ENCODE results near the gene TGFBR1.
"Not testable (repeated sequence)": the region's sequence is repeated elsewhere in the genome, so short reads cannot be mapped to it uniquely, and the experiment has no call there.

Gene TGFBR1

DNA sequence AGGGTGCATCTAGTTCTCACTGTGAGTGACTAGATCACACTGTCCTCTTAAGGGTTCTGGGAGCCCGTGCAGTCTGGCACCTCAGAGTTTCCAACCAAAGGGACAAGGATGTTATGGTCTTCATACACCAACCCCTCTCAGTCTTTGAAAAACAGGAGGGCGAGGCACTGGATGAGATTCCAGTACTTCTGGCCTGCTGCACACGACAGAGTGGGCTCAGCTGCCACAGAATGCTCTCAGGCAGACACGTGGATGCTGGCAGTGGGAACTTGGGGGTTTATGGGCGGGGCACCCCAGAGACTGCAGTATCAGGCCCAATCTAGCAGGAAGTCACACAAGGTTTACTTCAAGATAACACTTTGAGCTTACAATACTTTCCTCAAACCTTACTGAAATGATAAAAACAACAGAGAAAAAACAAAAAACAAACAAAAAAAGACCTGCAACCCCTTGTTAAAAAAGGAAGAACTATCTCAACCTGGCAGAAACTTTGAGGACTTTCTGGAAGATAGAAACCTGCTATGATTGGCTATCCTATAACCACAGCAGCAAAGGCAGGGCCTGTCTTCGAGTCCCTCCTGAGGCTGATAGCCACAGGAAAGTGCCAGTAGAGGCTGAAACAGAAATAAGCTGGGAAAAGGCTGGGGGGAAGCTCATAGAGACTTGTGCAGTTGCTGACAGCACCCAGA is 28.3 kb upstream of the TGFBR1 start:
- no peak for DNase-seq

DNA sequence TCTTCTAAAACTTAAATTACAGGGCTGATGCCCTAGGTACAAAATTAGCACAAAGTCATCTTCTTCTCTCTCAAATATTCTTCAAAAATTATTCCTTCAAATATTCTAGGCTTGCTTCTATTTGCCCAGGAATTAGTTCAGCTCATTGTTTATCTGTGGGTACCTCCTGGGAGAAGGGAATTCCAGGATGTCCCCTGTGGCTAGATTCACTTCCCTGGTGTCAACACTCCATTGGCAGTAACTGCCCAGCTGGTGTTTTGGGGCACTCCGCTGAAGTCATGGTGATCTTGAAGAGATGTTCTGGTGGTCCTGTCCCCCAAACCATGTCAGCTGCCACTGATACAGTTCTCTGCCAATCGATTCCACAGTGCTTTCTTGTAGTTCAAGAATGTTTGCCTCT is 26.2 kb upstream of the TGFBR1 start:
- no peak for DNase-seq

DNA sequence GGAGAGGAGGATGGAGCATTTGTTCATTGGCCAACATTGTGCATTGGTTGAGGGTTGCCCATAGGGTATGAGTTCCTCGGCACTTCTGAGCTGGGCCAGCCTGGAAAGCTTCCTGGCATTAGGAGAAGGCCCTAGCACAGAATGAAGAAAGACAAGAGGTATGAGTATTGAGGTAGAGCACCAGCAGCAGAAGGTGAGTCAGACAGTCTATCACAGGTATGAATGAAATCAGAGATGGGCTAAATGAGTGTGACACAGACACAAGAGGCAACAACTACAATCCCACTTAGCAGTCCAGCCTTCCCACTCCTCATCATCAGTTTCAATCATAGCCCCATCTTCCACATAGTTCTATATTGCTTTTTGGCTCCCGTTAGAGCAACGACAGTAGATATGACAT is 25.4 kb upstream of the TGFBR1 start:
- no peak for DNase-seq

DNA sequence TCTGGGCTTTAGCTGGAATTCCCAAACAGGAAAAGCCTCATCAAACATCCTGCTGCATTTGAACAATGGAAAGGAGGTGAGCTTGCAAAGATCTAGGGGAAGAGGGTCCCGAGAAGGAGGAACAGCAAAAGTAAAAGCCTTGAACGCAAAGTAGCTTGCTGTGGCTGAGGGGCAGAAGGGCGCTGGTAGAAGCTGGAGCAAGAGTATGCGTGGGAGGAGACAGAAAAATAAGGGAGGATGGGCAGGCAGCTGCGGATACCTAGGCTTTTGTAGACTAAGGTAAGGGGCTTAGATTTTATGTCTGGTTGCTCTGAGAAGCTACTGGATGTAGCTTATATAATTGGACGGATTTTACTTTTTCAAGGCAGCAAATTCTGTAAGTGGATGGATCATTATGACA is 21.9 kb upstream of the TGFBR1 start:
- no peak for DNase-seq

DNA sequence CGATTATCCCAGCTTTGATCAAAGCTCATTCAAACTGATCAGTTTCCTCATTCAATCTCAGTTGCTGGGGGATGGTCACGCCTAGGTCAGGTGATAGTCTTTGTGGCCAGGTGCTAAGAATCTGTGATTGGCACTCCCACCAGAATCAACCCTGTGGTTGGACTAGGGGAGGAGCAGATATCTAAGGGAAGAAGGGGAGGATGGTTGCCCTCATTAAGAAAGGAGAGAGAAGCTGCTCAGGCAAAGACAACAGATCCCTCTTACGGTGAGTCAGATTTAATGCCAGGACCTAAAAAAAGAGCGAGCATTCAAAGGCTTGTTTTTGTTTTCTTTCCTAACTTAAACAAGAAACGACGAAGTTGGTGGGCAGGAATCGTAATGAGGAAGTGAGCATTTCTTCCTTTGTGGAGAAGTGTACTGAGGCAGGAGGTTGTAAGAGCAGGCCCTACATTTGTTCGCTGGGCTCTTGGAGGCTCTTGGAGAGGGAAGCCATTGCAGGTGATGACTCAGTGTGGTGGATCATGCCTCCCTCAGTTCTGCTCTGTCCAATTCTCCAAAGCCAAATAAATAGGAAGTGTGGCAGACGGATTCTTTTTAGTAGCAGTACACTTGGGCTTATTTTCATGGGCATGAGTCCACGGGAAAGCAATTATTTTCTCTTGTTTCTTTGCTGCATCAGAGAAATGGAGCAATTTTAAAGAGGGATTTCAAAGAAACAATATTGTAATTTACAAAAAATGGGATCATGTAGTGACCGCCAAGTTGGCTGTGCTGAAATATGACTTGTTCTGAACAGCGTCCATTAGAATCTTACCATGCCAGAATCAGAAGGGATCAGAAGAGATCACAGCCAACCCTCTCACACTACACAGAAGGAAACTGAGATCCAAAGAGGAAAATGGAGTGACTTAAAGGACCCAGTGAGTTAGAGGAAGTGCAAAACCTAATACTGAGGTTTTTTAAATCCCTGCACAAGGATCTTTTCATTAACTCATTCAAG is 18.7 kb upstream of the TGFBR1 start:
- DNase-seq = no peak

DNA sequence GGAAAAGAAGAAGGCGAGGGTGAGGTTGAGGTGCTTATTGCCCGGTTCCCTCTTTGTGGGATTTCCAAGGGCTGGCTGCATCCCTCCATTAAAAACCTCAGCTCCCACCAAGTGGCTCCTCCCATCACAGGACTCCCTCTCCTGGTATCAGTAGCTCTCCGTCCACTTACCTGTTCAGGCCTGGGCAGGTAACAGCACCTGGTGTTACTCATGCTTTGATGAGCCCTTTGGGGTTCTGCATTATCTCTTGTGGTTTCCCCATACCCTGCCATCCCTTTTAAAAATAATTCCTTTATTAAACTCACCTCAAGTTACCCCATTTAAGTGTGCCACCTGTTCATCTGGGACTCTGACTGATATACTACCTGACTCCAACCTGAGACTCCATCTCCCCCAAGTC is 17.5 kb upstream of the TGFBR1 start:
- DNase-seq = no peak

DNA sequence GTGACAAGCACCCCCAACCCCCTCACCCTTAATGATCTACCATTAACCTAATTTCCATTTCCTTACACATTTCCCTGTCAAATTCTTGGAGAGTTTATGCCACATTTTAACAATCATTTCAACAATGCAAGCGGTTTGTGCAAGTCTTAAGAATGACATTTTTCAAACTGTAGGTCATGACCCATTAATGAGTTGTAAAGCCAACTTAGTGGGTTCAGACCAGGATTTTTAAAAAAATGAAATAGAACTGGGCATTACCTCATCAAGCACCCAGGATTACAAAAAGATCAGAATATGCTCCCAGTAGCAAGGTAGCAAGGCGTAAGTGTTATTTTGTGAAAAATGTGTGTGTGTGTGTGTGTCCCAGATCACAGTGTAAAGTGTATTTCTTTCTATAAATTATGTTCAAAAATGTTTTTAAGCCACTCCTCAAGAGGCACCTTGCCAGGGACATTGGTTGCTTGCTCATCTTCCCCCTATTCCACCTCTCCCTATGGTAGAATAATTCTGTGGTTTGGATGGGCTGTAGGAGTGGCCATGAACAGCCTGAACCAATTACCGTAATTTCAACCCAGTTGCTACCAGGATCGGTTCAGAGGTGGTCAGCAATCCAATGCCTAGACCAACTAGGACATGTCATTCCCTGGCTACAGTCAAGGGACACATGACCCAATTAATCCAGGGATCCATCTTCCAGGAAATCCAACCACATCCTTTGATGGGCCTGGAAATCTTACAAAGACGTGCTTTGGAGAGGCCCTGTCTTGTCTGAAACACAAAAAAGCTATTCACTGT is 14.4 kb upstream of the TGFBR1 start:
- no peak for DNase-seq

DNA sequence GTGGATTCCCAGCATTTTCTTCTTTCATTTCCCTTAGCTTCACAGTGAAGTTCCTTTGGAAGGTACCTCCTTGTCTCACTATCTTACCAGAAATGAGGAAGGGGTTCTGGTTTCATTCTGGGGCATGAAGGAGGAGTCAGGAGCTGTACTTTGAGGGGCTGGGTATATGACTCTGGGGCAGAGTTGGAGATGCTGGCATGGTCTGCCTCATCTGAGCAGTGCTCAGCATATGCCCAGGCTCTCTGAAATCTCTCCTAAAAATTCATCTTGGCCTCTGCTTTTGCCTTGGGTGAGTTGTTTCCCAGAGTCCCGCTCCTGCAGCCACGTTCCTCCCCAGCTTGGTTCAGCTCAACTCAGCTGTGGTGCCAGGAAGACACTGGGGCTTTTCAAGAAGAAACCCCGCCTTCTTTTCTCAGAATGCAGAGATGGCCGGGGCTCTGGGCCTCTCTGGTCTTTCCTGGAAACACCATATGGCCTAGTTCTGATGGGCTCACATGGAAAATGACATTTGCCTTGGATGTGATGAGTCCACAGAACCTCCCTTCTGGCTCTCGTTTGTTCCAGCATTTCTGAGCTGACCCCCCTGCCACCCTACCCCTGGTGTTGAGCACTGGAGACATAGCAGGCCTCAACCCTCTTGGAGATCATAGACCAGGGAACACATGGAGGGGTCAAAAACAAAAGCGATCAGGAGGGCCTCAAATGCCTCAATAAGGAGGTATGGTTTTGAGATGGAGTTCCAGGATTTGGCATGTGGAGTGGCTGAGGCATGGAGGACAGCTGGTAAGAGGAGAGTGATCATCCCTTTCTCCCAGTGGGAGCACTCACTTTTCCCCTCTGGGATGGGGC is 12.0 kb upstream of the TGFBR1 start:
- no peak for DNase-seq

DNA sequence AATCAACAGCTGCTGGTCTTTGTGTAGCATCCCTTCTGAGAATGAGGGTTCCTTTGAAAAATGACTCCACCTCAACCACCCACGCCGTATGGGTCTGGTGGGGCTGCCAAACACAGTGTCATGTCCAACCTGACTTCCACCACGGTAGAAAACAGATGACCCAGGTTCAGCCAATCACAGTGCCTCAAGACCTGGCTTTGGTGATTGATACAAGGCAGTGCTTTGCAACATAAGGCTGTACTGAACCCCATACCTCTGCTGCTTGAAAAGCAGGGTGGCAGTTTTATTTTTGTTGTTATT is 11.5 kb upstream of the TGFBR1 start:
- no peak for DNase-seq

DNA sequence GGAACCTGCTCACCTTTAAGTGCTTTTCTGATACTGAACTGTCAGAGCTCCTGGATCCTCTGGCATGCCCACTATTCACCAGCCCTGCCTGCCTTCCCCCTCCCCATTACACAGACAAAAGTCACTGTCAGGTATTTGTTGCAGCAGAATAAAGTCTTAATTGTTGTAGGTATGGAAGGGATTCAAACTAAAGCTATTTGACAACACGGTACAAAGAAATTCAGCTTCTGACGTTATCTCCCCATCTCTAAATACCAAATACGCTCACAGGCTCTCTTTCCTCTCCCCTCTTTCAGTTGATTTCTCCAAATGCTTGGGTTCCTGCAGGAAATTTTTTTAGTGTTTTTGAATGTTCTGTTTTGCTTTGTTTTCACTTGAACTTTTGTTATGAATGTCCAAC is 9.3 kb upstream of the TGFBR1 start:
- no peak for DNase-seq

DNA sequence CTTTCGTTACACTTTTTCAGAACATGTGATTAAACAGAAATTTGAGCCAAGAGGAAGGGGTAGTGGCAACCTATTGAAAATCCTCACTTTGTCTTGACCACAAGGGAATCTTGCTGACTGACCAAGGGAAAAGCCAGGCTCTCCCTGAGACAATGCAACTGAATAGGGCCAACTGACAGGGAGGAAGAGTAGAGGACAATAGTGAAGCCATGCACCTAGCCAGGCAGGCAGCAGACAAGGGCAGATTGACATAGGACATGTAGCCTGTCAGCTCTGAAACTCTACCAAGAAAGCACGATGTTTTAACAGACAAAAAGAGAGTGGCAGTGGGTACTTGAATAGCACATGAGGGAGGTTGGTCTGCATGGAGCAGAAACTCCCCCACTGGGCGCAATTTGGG is 8.5 kb upstream of the TGFBR1 start:
- no peak for DNase-seq

DNA sequence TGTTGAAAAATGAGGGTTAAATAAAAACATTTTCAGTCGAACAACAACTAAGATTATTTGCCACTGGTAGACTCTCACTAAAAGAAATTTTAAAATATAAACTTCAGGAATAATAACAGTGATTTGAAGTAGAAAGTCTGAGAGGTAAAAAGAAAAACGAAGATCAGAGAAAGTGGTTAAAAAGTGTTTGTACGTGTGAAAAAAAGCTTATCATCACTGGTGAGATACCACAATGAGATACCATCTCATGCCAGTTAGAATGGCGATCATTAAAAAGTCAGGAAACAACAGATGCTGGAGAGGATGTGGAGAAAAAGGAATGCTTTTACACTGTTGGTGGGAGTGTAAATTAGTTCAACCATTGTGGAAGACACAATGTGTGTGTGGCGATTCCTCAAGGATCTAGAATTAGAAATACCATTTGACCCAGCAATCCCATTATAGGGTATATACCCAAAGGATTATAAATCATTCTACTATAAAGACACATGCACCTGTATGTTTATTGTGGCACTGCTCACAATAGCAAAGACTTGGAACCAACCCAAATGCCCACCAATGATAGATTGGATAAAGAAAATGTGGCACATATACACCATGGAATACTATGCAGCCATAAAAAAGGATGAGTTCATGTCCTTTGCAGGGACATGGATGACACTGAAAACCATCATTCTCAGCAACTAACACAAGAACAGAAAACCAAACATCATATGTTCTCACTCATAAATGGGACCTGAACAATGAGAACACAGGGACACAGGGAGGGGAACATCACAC is 4.9 kb upstream of the TGFBR1 start:
- not testable (repeated sequence) for DNase-seq

DNA sequence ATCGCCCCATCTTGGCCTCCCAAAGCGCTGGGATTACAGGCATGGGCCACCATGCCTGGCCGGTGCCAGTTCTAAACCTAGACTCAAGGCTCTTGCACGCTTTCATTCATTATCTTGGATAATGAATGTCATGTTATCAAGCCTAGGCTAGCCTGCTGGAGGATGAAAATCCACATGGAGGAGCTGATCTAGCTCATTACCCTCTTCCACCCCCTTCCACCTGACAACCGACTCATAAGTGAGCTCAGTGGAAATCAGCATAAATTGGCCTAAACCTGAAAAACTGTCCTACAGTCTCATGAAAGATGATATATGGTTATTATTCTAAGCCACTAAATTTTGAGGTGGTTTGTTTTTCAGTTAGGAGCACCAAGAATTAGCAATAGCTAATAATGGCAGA is 3.6 kb upstream of the TGFBR1 start:
- no peak for DNase-seq

DNA sequence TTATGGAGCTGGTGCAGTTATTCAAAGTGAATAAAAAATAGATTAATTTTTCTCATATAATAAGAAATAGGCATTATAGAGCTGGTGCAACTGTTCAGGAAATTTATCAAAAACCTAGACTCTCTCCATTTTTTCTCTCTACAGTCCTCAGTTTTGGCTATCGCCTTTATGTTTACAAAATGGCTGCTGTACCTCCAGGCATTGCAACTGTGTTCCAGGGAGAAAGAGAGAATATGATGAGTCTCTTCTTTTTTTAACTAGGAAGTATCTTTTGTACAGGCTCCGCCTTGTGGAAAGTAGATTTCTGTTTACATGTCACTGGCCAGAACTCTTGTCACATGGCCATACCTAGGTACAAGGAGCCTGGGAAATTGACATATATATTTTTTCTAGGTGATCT is 3.1 kb upstream of the TGFBR1 start:
- no peak for DNase-seq

DNA sequence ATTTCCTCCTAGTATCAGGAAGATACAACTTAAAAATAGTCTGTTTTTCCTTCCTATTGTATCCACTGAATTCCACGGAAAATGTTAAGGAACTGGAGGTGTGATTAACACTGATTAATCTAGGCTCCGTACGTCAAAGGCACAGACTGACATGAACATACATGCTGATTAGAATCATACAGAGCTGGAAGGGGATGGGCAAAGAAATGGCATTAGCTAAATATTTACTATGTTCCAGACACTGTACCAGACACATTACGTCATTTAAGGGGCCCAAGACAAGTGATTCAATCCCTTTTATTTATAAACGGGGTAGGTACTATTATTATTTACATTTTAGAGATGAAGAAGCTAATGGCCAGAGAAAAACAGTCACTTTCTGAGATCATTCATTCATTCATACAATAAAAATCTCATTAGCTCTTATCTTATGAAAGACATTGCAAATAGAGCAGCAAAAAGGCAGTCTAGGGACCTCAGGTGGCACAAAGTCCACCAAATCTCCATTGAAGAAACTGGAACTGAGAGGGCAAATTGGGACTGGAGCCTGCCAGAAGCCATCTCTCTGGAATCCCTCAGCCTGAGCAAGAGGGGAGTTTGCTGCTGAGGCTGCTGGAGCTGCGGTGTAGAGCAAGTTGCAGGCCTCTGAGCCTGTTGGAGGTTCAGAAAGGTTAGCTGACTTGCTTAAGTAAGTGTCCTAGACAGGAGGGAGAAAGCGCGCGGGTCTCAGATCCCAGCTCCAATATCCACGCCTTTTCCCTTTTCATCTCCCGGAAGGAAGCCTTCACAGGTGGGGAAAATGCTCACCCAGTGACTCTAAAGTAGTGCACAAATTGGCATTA is 1.6 kb upstream of the TGFBR1 start:
- peak; percentile 25 for DNase-seq

DNA sequence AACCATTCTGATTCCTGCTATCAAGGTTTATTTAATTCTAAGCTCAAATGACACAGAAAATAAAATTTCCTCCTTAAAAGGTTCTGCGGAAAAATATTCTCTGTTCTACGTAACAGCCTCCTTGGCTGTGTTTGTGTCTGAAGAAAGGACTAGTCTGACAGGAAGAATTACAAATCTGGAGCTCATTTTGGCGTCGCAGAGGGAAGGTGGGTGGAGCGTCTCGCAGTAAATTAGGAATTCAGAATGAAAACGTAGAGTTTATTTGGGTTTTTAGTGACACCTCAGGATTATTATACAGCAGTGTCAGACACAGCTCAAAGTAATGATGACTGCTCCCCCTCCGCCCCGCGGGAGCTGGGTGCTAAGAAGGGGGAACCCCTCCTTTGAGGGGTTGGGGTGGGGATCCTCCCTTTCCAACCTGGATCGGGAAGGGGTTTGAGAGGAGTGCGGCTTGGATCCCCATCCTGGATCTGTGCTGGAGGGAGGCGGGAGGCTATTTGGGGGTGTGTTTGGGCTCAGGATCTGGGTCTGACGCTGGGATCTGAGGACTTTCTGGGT is 933 bp upstream of the TGFBR1 start:
- no peak for DNase-seq

DNA sequence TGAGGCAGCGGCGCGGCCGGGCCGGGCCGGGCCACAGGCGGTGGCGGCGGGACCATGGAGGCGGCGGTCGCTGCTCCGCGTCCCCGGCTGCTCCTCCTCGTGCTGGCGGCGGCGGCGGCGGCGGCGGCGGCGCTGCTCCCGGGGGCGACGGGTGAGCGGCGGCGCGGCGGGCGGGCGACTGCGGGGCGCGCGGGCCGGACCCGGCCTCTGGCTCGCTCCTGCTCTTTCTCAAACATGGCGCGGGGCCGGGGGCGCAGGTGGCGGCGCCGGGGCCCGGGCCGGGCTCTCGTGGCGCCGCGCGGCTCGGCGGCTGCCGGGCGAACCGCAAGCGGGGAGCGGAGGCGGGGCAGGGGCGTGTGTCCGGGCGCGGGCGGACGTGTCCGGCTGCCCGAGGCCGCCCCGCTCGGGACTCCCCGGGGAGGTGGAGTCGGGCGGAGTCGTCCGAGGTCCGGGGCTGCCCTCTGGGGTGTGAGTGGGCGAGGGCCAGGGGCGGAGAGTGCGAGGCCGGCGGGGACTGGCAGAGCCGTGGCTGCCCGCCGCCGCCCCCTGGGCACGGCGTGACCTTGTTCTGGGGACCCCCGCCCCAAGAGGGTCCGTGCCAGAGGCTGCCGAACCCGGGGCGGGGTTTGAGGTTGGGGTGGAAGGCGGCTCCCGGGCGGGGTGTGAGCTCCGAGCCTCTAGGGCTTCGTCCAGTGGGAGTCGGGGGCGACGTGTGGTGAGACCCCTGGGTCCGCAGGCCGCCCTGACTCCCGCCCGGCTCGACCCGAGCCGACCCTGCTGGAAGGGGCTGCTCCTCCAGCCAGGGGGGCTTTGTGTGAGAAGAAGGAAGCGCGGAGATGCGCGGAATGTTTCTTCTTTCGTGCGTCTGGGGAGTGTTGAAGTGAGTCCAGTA is 485 bp downstream of the TGFBR1 start:
- peak; percentile 85 for DNase-seq

DNA sequence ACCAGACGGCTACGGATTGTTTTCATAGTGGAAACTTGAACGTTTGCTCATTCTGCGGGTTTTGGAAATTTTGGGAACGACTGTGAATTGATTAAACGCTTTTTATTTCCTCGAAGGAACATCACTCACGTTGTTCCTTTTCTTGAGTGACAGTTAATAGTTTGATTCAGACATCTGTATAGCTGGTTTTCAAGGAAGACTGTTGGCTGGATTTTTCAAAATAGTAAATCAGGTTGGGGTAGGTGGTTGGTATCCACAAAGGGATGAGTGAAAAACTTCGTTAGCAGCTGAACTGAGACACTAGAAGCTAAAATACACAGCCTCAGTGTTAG is 1.1 kb downstream of the TGFBR1 start:
- no peak for DNase-seq

DNA sequence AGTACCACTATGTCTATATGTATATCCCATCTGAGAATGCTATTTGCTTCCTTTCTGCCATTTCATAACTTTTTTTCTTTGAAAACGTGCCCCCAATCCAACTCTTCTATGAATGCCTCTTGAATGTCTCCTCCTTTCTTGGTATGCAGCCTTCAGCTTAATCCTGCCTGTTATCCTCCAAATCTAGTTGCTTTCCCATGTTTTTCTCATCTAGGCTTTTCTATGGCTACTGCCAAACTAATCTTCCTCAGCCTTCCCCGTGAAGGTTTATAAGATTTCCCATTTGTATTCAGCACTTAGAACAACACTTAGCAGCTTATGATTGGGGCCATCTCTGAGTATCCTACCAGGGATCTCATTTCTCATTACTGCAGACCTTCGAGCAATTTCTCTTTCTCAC is 2.5 kb downstream of the TGFBR1 start:
- no peak for DNase-seq

DNA sequence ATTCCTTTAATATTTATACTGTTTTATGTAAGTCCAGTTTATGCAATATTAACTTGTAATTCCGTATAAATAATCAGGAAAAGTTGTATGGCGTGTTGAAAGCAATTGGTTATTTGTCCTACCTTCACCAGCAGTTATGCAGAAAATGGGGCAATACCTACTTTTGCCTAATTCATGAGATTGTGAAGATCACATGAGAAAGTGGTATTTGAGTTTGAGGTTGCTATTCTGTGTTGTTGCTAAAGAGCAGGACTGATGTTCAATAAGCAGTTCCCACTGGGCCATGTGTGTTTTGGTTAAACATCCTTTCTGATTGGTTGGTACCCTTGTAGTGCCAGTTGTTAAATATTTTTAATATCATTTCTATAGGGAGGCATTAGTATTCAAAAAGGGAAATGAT is 3.2 kb downstream of the TGFBR1 start:
- no peak for DNase-seq
